ENCODE data around the gene SH3TC1.

- no peak for TF ChIP-seq CTCF (IDR thresholded peaks at IDR 0.05)
- TF ChIP-seq POLR2A (IDR thresholded peaks at IDR 0.05) = no peak
Observed at GRCh38 chr4:8234715-8235114, 35.6 kb downstream of the SH3TC1 start.

Data from adrenal gland (tissue), 5 donors.